ENCODE data around the gene CLMN.

- TF ChIP-seq CTCF (IDR thresholded peaks at IDR 0.05) = no peak
- no peak for TF ChIP-seq EZH2 (IDR thresholded peaks at IDR 0.05; ENCODE audit: borderline replicate concordance, insufficient read depth, low read depth, low read length, poor library complexity, severe bottlenecking)
Measured at GRCh38 chr14:95309261-95310051, 10.3 kb downstream of the CLMN start.
